Astrocyte (in vitro differentiated cells and primary cell): ENCODE results near the gene AKAP13. TPM values are rescaled to one million over a fixed set of nuclear protein-coding genes. Genes with fewer than 3 reads are reported as not detected.

ENCODE experiments used
- DNase-seq: peaks from one replicate; pipeline ENCODE4 v3.0.0-alpha.2; 2010; ENCODE audit warnings: low read depth
- FAIRE-seq: peaks from 2 replicates; lab custom pipeline; 2011; peaks lifted over from hg19 to GRCh38; lab: Jason Lieb, UNC
- H2AFZ ChIP-seq: 2 replicates; pipeline ENCODE4 v1.6.0; 2012; ENCODE audit warnings: low read depth, low read length, inconsistent platforms
- H3K27ac ChIP-seq: 2 replicates; pipeline ENCODE4 v1.5.1; 2011; ENCODE audit warnings: low read depth, low read length, inconsistent platforms
- H3K27me3 ChIP-seq: 2 replicates; pipeline ENCODE4 v1.6.0; 2011; ENCODE audit warnings: low read length, inconsistent platforms; ENCODE audit not compliant: insufficient read depth
- H3K36me3 ChIP-seq: 2 replicates; pipeline ENCODE4 v1.5.1; 2011; ENCODE audit warnings: low read length, inconsistent platforms; ENCODE audit not compliant: insufficient read depth
- H3K4me1 ChIP-seq: 2 replicates; pipeline ENCODE4 v1.5.1; 2011; ENCODE audit warnings: low read length, inconsistent platforms; ENCODE audit not compliant: insufficient read depth
- H3K4me2 ChIP-seq: 2 replicates; pipeline ENCODE4 v1.6.0; 2012; ENCODE audit warnings: low read length, inconsistent platforms
- H3K4me3 ChIP-seq: 2 replicates; pipeline ENCODE4 v1.5.1; 2011; ENCODE audit warnings: low read depth, mild to moderate bottlenecking, low read length, inconsistent platforms; ENCODE audit not compliant: insufficient read depth
- H3K79me2 ChIP-seq: 2 replicates; pipeline ENCODE4 v1.6.0; 2012; ENCODE audit warnings: mild to moderate bottlenecking, low read length, inconsistent platforms; ENCODE audit not compliant: insufficient read depth
- H3K9ac ChIP-seq: 2 replicates; pipeline ENCODE4 v1.6.0; 2012; ENCODE audit warnings: mild to moderate bottlenecking, low read length, inconsistent platforms
- H3K9me3 ChIP-seq: 2 replicates; pipeline ENCODE4 v1.5.1; 2012; ENCODE audit warnings: low read depth, mild to moderate bottlenecking, low read length, inconsistent platforms; ENCODE audit not compliant: insufficient read depth
- H4K20me1 ChIP-seq: 2 replicates; pipeline ENCODE4 v1.6.0; 2012; ENCODE audit warnings: low read length, inconsistent platforms; ENCODE audit not compliant: insufficient read depth
- H3K27ac Mint-ChIP-seq: one replicate; pipeline ENCODE4 v1.8.0; 2021; ENCODE audit warnings: mild to moderate bottlenecking, mixed read lengths; ENCODE audit not compliant: unreplicated experiment
- H3K27me3 Mint-ChIP-seq: one replicate; pipeline ENCODE4 v1.8.0; 2021; ENCODE audit warnings: low read depth, mixed read lengths; ENCODE audit not compliant: unreplicated experiment
- H3K36me3 Mint-ChIP-seq: one replicate; pipeline ENCODE4 v1.8.0; 2021; ENCODE audit warnings: low read depth, mixed read lengths; ENCODE audit not compliant: unreplicated experiment
- H3K4me1 Mint-ChIP-seq: one replicate; pipeline ENCODE4 v1.8.0; 2021; ENCODE audit warnings: low read depth, mixed read lengths; ENCODE audit not compliant: unreplicated experiment
- H3K4me3 Mint-ChIP-seq: one replicate; pipeline ENCODE4 v1.8.0; 2021; ENCODE audit warnings: mild to moderate bottlenecking, moderate library complexity, mixed read lengths; ENCODE audit not compliant: unreplicated experiment
- H3K9me3 Mint-ChIP-seq: one replicate; pipeline ENCODE4 v1.8.0; 2021; ENCODE audit warnings: mild to moderate bottlenecking, mixed read lengths; ENCODE audit not compliant: unreplicated experiment
- EZH2 ChIP-seq: IDR thresholded peaks from 2 replicates; pipeline ENCODE4 v1.6.1; 2012; ENCODE audit warnings: mild to moderate bottlenecking, low read length, inconsistent platforms; ENCODE audit not compliant: insufficient read depth
- total RNA-seq: library from RNA; stranded (reverse); gene quantifications from 2 replicates; pipeline ENCODE4 v1.2.1, GENCODE V29; 2021
- TF ChIP-seq, protein P1 (sequence below): IDR thresholded peaks from 2 replicates; pipeline ENCODE4 v1.5.1; 2011; ENCODE audit warnings: low read depth, mild to moderate bottlenecking, inconsistent platforms, low read length, moderate library complexity; ENCODE audit not compliant: insufficient read depth

Gene AKAP13
- total RNA-seq, 1 donor from 2014 or later, result 98.2 TPM

DNA sequence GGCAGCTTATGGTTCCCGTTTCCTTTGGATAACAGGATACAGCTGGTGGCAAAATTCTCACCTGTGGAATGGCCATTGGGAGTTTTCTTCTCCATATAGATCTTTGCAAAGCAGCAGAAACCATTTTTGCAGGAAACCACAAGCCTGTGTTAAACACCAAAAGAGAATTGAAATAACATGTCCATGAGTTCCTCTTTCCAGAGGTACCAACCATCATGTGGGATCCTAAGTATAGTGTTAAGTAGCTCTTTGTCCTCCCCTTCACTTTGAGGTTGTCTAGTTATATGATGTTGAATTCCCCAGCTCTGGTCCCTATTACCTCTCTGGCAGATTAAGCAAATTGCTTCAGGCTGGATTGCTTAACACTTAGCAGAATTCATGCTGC, 94.9 kb downstream of the AKAP13 start:
- DNase-seq (no peak), FAIRE-seq (no peak)
- peaks cover 46% of the 10 kb centered on the region for H3K4me1 ChIP-seq
- no peak overlapping the region for H3K4me3 ChIP-seq
- H3K27ac ChIP-seq, result no peak overlapping the region
- H4K20me1 ChIP-seq, result peaks cover 54% of the 10 kb centered on the region
- no peaks in the 10 kb centered on the region for H3K27me3 ChIP-seq
- no peaks in the 10 kb centered on the region for H3K9me3 ChIP-seq
- H3K36me3 ChIP-seq, result no peaks in the 10 kb centered on the region
- H3K79me2 ChIP-seq, result peaks cover 87% of the 10 kb centered on the region
- TF ChIP-seq EZH2, result no peak
- TF ChIP-seq, protein P1, sequence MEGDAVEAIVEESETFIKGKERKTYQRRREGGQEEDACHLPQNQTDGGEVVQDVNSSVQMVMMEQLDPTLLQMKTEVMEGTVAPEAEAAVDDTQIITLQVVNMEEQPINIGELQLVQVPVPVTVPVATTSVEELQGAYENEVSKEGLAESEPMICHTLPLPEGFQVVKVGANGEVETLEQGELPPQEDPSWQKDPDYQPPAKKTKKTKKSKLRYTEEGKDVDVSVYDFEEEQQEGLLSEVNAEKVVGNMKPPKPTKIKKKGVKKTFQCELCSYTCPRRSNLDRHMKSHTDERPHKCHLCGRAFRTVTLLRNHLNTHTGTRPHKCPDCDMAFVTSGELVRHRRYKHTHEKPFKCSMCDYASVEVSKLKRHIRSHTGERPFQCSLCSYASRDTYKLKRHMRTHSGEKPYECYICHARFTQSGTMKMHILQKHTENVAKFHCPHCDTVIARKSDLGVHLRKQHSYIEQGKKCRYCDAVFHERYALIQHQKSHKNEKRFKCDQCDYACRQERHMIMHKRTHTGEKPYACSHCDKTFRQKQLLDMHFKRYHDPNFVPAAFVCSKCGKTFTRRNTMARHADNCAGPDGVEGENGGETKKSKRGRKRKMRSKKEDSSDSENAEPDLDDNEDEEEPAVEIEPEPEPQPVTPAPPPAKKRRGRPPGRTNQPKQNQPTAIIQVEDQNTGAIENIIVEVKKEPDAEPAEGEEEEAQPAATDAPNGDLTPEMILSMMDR, result no peak
- Mint-ChIP-seq H3K36me3 (peaks cover 4% of the 10 kb centered on the region), H3K27me3 (no peaks in the 10 kb centered on the region), H3K4me3 (no peak overlapping the region), H3K9me3 (no peaks in the 10 kb centered on the region), H3K27ac (peak overlapping the region; percentile 74), H3K4me1 (peaks cover 76% of the 10 kb centered on the region)
- no peak overlapping the region for H2AFZ ChIP-seq
- H3K4me2 ChIP-seq, result no peak overlapping the region
- H3K9ac ChIP-seq, result no peak overlapping the region

DNA sequence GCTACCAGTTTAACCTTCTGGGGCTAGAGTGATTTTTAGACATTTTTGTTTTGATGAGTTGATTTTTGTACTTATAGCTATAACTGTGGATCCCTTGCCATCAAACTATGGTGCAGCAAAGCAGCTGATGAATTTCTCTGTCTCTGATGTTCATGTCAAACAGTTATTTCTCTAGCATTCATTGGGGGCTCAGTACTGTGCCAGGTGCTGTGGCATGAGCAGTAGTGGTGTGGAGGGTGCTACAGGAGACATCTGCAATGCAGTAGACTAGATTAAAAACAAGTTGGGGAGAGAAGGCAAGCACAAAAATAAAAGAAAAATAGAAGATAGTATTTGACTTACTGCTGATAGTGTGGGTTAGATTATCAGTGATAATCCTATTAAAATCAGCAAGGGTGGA, 95.3 kb downstream of the AKAP13 start:
- H4K20me1 ChIP-seq, result peaks cover 50% of the 10 kb centered on the region
- no peak overlapping the region for H3K4me2 ChIP-seq
- H3K4me1 Mint-ChIP-seq, result peaks cover 76% of the 10 kb centered on the region
- no peaks in the 10 kb centered on the region for H3K27me3 Mint-ChIP-seq
- no peaks in the 10 kb centered on the region for H3K36me3 ChIP-seq
- H3K4me3 ChIP-seq, result no peak overlapping the region
- DNase-seq, result no peak
- H3K9me3 ChIP-seq, result no peaks in the 10 kb centered on the region
- peaks cover 4% of the 10 kb centered on the region for H3K36me3 Mint-ChIP-seq
- no peaks in the 10 kb centered on the region for H3K27me3 ChIP-seq
- no peak for FAIRE-seq
- H3K9me3 Mint-ChIP-seq, result no peaks in the 10 kb centered on the region
- peak overlapping the region; percentile 62 for H3K27ac Mint-ChIP-seq
- TF ChIP-seq, protein P1, result no peak
- TF ChIP-seq EZH2, result no peak
- H3K79me2 ChIP-seq, result peaks cover 87% of the 10 kb centered on the region
- no peak overlapping the region for H3K9ac ChIP-seq
- no peak overlapping the region for H2AFZ ChIP-seq
- no peak overlapping the region for H3K27ac ChIP-seq
- H3K4me1 ChIP-seq, result peaks cover 46% of the 10 kb centered on the region
- no peak overlapping the region for H3K4me3 Mint-ChIP-seq

DNA sequence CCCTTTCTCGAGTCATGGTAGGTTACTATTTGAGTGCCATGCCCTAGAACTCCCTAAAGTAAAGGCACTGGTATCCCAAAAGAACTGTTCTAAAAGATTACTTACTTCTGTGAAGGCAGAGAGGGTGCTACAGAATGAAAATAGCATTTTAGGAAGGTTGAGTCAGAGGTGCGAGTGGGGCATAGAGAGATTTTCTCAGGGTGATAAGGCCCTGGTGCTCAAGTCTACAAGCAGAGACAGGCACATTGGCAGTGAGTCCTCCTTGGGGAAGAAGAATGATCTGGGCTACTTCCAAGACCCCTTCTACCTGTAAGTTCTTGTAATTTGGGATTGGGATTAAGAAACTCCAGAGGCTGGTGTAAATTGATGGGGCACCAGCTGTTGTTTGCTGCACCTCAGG, 96.7 kb downstream of the AKAP13 start:
- H3K4me1 Mint-ChIP-seq, result peaks cover 85% of the 10 kb centered on the region
- no peaks in the 10 kb centered on the region for H3K27me3 Mint-ChIP-seq
- H3K27me3 ChIP-seq, result no peaks in the 10 kb centered on the region
- H3K36me3 ChIP-seq, result no peaks in the 10 kb centered on the region
- H3K9me3 Mint-ChIP-seq, result no peaks in the 10 kb centered on the region
- no peak for TF ChIP-seq EZH2
- TF ChIP-seq, protein P1, result no peak
- no peak overlapping the region for H3K4me3 Mint-ChIP-seq
- H3K36me3 Mint-ChIP-seq, result peaks cover 4% of the 10 kb centered on the region
- peaks cover 47% of the 10 kb centered on the region for H3K4me1 ChIP-seq
- peak overlapping the region; percentile 20 for H3K27ac ChIP-seq
- H3K9me3 ChIP-seq, result no peaks in the 10 kb centered on the region
- no peak overlapping the region for H3K9ac ChIP-seq
- DNase-seq (no peak), FAIRE-seq (no peak)
- H3K79me2 ChIP-seq, result peaks cover 89% of the 10 kb centered on the region
- no peak overlapping the region for H2AFZ ChIP-seq
- peaks cover 46% of the 10 kb centered on the region for H4K20me1 ChIP-seq
- peak overlapping the region; percentile 35 for H3K27ac Mint-ChIP-seq
- H3K4me2 ChIP-seq, result no peak overlapping the region
- H3K4me3 ChIP-seq, result no peak overlapping the region
